Gastrocnemius medialis (tissue), 4 donors: ENCODE measurements around the gene MPHOSPH9. TPM values are rescaled to one million over a fixed set of nuclear protein-coding genes. Genes with fewer than 3 reads are reported as not detected.
"Not testable (repeated sequence)": the region's sequence is repeated elsewhere in the genome, so short reads cannot be mapped to it uniquely, and the experiment has no call there.

Experiments used
- ATAC-seq, 2 donors: fragments of 150-250 bp; one replicate each; pipeline ENCODE4 v1.9.1; 2016
- DNase-seq, 2 donors: peaks; one replicate each; pipeline ENCODE4 v3.0.0-alpha.2; 2019
- H3K27ac ChIP-seq, 4 donors: fragments of 200-600 bp; sonication (generic); 1 replicate in 1 of 4; 2 replicates in 3 of 4; pipeline ENCODE4 v1.5.1; 2016 to 2018; ENCODE audit warnings: mild to moderate bottlenecking in 2 of 4, moderate library complexity in 1 of 4
- H3K27me3 ChIP-seq, 3 donors: fragments of 200-600 bp; sonication (generic) in 2 of 3; 1 replicate in 1 of 3; 2 replicates in 2 of 3; pipeline versions ENCODE4 v1.5.1 to v1.6.0; 2016 to 2019; ENCODE audit warnings: mild to moderate bottlenecking in 1 of 3, moderate library complexity in 1 of 3
- H3K36me3 ChIP-seq, 2 donors: fragments of 200-600 bp; sonication (generic) in 1 of 2; one replicate each; pipeline ENCODE4 v1.5.1; 2017 to 2018
- H3K4me1 ChIP-seq, 2 donors: fragments of 200-600 bp; sonication (generic) in 1 of 2; one replicate each; pipeline ENCODE4 v1.5.1; 2016 to 2017; ENCODE audit warnings: mild to moderate bottlenecking in 2 of 2
- H3K4me3 ChIP-seq, 4 donors: fragments of 200-600 bp; sonication (generic) in 3 of 4; 1 replicate in 1 of 4; 2 replicates in 3 of 4; pipeline ENCODE4 v1.5.1; 2016 to 2019; ENCODE audit warnings: mild to moderate bottlenecking in 2 of 4
- H3K9me3 ChIP-seq, 3 donors: fragments of 200-600 bp; sonication (generic) in 2 of 3; 1 replicate in 1 of 3; 2 replicates in 2 of 3; pipeline ENCODE4 v1.5.1; 2016 to 2019
- POLR2A ChIP-seq, 2 donors: fragments of 450-650 bp; IDR thresholded peaks; one replicate each; pipeline ENCODE4 v1.6.1; 2017; ENCODE audit warnings: antibody characterized with exemption in 2 of 2, mild to moderate bottlenecking in 2 of 2, moderate library complexity in 2 of 2
- in situ Hi-C, 4 donors: fragments of 200-750 bp; cut with MboI; loops; one replicate each; pipeline versions ENCODE4 v1.15.0 to v1.8.0; 2017; ENCODE audit warnings: low sequenced_read_pairs in 4 of 4
- intact Hi-C: fragments of 100-400 bp; cut with DNase I; formaldehyde crosslinking; loops from one replicate; pipeline ENCODE4 v1.15.1; 2023; ENCODE audit warnings: low total_unique reads
- total RNA-seq, 4 donors: library from RNA; depleted of rRNA; stranded (reverse); fragments of >200 nt; gene quantifications; one replicate each; pipeline versions ENCODE4 v1.1.0 to v1.2.3, GENCODE V29; 2016
- TF ChIP-seq, protein P1 (sequence below), 5 experiments: fragments of 450-650 bp in 3 of 5; fragments of 200-600 bp in 2 of 5; sonication (generic) in 2 of 5; IDR thresholded peaks in 4 of 5; conservative IDR thresholded peaks in 1 of 5; 1 replicate in 4 of 5; 2 replicates in 1 of 5; pipeline ENCODE4 v1.5.1; 2016 to 2019; ENCODE audit warnings: antibody characterized with exemption in 5 of 5, mild to moderate bottlenecking in 3 of 5, moderate library complexity in 3 of 5

Gene MPHOSPH9
- total RNA-seq, 4 donors from 2014 or later, result 8.5 to 35.4 (median 12.7) TPM

DNA sequence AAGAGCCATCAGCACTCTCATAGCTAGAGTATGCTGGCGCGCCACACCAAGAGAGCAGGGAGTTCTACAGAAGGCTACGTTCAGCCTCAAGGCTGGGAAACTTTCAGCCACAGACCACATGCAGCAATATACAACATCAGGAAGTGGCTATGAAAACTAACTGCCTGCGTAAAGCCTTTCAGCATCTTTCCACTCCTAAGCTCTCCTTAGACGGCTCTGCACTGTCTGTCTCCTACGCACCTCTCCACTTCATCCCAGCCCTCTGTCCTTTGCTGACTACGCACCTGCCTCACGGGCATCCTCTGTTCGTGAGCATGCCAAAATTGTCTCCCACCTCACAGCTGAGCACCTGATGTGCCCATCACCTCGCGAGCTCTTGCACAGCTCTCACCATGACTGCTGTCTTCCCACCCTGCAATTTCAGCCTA lies 9.7 kb downstream of the MPHOSPH9 start:
- H3K27ac ChIP-seq, result no peak overlapping the region
- DNase-seq, result no peak
- H3K4me1 ChIP-seq, result no peaks in the 10 kb centered on the region
- H3K9me3 ChIP-seq, result no peaks in the 10 kb centered on the region
- no peak overlapping the region for H3K4me3 ChIP-seq
- no peaks in the 10 kb centered on the region for H3K27me3 ChIP-seq
- in situ Hi-C loops, result no loop called here
- intact Hi-C loops, result no loop called here
- no peak for TF ChIP-seq POLR2A (IDR thresholded peaks at IDR 0.05)
- TF ChIP-seq, protein P1, sequence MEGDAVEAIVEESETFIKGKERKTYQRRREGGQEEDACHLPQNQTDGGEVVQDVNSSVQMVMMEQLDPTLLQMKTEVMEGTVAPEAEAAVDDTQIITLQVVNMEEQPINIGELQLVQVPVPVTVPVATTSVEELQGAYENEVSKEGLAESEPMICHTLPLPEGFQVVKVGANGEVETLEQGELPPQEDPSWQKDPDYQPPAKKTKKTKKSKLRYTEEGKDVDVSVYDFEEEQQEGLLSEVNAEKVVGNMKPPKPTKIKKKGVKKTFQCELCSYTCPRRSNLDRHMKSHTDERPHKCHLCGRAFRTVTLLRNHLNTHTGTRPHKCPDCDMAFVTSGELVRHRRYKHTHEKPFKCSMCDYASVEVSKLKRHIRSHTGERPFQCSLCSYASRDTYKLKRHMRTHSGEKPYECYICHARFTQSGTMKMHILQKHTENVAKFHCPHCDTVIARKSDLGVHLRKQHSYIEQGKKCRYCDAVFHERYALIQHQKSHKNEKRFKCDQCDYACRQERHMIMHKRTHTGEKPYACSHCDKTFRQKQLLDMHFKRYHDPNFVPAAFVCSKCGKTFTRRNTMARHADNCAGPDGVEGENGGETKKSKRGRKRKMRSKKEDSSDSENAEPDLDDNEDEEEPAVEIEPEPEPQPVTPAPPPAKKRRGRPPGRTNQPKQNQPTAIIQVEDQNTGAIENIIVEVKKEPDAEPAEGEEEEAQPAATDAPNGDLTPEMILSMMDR (IDR thresholded peaks at IDR 0.05 in 4 of 5, conservative IDR thresholded peaks at IDR 0.05 in 1 of 5), result no peak
- ATAC-seq, result no peak
- H3K36me3 ChIP-seq, result peaks cover 0 to 34% of the 10 kb centered on the region in 2 donors

DNA sequence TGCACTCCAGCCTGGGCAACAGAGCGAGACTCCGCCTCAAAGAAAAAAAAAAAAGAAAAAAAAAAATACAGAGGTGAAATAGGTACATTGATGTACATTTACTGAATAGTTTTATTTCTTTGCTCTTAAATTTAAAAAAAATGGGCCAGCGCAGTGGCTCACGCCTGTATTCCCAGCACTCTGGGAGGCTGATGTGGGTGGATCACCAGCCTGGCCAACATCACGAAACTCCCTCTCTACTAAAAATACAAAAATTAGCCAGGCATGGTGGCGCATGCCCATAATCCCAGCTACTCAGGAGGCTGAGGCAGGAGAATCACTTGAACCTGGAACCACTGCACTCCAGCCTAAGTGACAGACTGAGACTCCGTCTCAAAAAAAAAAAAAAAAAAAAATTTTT lies 25.1 kb downstream of the MPHOSPH9 start:
- peaks cover 0 to 21% of the 10 kb centered on the region in 2 donors for H3K36me3 ChIP-seq
- intact Hi-C loops, result not testable (repeated sequence)

DNA sequence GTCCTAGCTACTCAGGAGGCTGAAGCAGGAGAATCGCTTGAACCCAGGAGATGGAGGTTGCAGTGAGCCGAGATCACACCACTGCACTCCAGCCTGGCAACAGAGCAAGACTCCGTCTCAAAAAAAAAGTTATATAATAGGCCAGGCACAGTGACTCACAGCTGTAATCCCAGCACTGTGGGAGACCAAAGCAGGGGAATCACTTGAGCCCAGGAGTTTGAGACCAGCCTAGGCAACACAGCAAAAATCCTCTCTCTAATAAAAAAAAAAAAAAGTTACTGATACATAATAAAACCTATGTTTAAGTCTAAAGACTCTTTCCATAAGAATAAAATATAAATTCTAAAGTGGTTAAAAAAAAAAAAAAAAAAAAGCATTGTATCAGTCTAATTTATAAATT lies 26.1 kb downstream of the MPHOSPH9 start:
- in situ Hi-C loops, intact Hi-C loops: not testable (repeated sequence)
- peaks cover 0 to 32% of the 10 kb centered on the region in 2 donors for H3K36me3 ChIP-seq

More for the DNA sequence above, 25.1 kb downstream of the MPHOSPH9 start:
- DNase-seq, H3K27me3 ChIP-seq, H3K9me3 ChIP-seq, ATAC-seq, in situ Hi-C loops, H3K4me1 ChIP-seq, H3K27ac ChIP-seq, H3K4me3 ChIP-seq: not testable (repeated sequence)

DNA sequence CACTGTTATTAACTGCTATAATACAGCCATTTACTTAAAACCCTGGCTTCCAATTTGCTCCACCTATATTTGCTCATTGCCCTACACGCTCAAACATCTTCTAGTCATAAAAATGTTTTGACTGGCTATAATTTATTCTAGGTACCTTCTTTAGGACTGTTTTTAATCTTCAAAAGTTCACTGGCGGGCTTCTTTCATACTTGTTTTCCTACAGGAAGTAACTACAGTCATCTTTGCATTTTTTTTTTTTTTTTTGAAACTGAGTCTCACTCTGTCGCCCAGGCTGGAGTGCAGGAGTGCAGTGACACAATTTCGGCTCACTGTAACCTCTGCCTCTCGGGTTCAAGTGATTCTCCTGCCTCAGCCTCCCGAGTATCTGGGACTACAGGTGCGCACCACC lies 32.5 kb downstream of the MPHOSPH9 start:
- no peak for DNase-seq
- Histone ChIP-seq H3K4me3 (no peak overlapping the region), H3K27me3 (no peaks in the 10 kb centered on the region), H3K9me3 (no peaks in the 10 kb centered on the region), H3K27ac (no peak overlapping the region), H3K4me1 (no peaks in the 10 kb centered on the region), H3K36me3 (peaks cover 0 to 15% of the 10 kb centered on the region in 2 donors)
- intact Hi-C loops, result no loop called here
- ATAC-seq, result no peak
- no peak for TF ChIP-seq POLR2A (IDR thresholded peaks at IDR 0.05)
- TF ChIP-seq, protein P1 (IDR thresholded peaks at IDR 0.05 in 4 of 5, conservative IDR thresholded peaks at IDR 0.05 in 1 of 5), result no peak
- in situ Hi-C loops, result no loop called here

More for the DNA sequence above, 26.1 kb downstream of the MPHOSPH9 start:
- H3K4me1 ChIP-seq, DNase-seq, H3K27me3 ChIP-seq, H3K4me3 ChIP-seq, H3K9me3 ChIP-seq, H3K27ac ChIP-seq, ATAC-seq: not testable (repeated sequence)

DNA sequence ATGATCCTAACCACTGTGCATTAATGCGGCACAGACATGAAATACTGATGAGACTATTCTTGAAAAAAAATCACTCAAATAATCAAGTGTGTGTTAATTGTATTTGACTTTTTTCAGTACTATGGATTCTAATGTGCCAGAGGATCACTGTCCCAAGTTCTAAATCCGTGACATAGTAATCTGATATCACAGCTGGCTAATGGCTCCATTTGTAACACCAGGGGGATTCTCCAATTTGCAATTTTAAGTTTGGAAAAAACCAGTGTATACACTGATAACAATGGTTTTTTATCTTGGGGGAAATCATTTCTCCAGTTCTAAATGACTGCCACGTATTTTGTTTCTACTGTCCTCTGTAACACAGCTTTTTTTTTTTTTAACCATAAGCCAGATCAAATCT lies 33.0 kb downstream of the MPHOSPH9 start:
- H3K36me3 ChIP-seq, result peaks cover 0 to 15% of the 10 kb centered on the region in 2 donors
- intact Hi-C loops, result no loop called here

More for the DNA sequence above, 33.0 kb downstream of the MPHOSPH9 start:
- in situ Hi-C loops, result no loop called here
- Histone ChIP-seq H3K9me3 (no peaks in the 10 kb centered on the region), H3K4me3 (no peak overlapping the region), H3K4me1 (no peaks in the 10 kb centered on the region), H3K27me3 (no peaks in the 10 kb centered on the region), H3K27ac (no peak overlapping the region)
- DNase-seq (no peak), ATAC-seq (no peak)
- TF ChIP-seq, protein P1 (IDR thresholded peaks at IDR 0.05 in 4 of 5, conservative IDR thresholded peaks at IDR 0.05 in 1 of 5), result no peak
